Measurements from ENCODE around the gene UGT1A5.

DNA sequence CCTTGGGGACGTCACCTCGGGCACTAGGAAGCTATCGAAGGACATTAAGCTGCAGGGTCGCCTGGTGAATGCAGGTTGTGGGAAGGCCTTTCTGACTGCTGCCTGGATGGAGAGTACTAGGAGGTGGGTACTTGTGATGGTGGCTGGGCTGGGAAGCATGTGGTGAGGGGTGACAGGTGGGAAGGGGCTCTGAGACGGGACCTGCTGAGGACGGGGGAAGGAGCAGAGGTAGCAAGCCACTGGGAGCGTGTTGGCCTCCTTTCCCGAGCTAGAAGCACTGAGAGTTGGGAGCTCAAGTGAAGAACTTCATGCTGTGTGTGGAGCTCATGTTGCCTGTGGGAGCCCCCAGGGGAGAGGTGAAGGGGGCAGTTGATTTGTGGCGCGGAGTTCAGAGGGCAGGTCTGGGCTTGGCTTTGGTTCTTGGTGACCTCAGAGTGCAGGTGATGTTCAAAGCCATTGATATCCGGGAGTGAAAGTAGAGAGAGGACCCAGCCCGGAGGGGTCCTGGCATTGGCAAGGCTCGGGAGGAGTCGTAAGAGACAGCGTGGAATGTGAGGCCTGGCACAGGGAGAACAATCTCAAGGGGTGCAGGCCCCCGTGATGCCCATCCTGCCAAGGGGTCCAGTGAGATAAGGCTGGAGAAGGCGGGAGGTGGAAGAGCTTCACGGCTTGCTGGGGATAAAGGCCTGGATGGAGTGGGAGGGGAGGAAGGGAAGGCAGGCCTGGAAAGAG, 78.6 kb downstream of the UGT1A5 start:
- TF ChIP-seq CEBPB (IDR thresholded peaks at IDR 0.05) (no peak), YY1 (IDR thresholded peaks at IDR 0.05; ENCODE audit: low read depth) (no peak), RAD21 (IDR thresholded peaks at IDR 0.05; ENCODE audit: low read depth) (no peak), TCF12 (IDR thresholded peaks at IDR 0.05; ENCODE audit: low read depth) (no peak), MAX (IDR thresholded peaks at IDR 0.05) (no peak), EP300 (IDR thresholded peaks at IDR 0.05; ENCODE audit: borderline replicate concordance) (no peak), ZBTB7A (IDR thresholded peaks at IDR 0.05; ENCODE audit: low read depth) (no peak), TEAD4 (IDR thresholded peaks at IDR 0.05) (no peak)

Data from Ishikawa (cell line).